Nephron (organoid): ENCODE measurements around the gene DPF3.
A peak's percentile ranks its signal among the peaks of the same experiment; 100 is the strongest.

ENCODE experiments used
- H3K27ac Mint-ChIP-seq, 3 experiments: 2 replicates each; pipeline ENCODE4 v1.8.0; 2020; ENCODE audit warnings: mixed read lengths in 3 of 3, mild to moderate bottlenecking in 2 of 3, moderate library complexity in 1 of 3
- H3K27me3 Mint-ChIP-seq: 2 replicates; pipeline ENCODE4 v1.8.0; 2021; ENCODE audit warnings: low read depth, mild to moderate bottlenecking, moderate library complexity, mixed read lengths
- H3K36me3 Mint-ChIP-seq: 2 replicates; pipeline ENCODE4 v1.8.0; 2020; ENCODE audit warnings: low read depth, mixed read lengths
- H3K4me1 Mint-ChIP-seq: 2 replicates; pipeline ENCODE4 v1.8.0; 2020; ENCODE audit warnings: mixed read lengths
- H3K4me3 Mint-ChIP-seq, 3 experiments: 2 replicates each; pipeline ENCODE4 v1.8.0; 2020; ENCODE audit warnings: mild to moderate bottlenecking in 3 of 3, mixed read lengths in 3 of 3, moderate library complexity in 2 of 3
- H3K9me3 Mint-ChIP-seq: 2 replicates; pipeline ENCODE4 v1.8.0; 2020; ENCODE audit warnings: mixed read lengths
- TF ChIP-seq, protein P1 (sequence below), 3 experiments: fragments of 200-600 bp; sonication (generic); IDR thresholded peaks; one replicate each; pipeline ENCODE4 v1.5.0; 2021; ENCODE audit warnings: antibody characterized with exemption in 3 of 3; ENCODE audit not compliant: unreplicated experiment in 3 of 3

DPF3 gene

GRCh38 chr14:72755766-72756165, 138.1 kb downstream of the DPF3 start:
- H3K4me1 Mint-ChIP-seq = no peaks in the 10 kb centered on the region
- H3K27ac Mint-ChIP-seq = no peak overlapping the region
- TF ChIP-seq, protein P1, sequence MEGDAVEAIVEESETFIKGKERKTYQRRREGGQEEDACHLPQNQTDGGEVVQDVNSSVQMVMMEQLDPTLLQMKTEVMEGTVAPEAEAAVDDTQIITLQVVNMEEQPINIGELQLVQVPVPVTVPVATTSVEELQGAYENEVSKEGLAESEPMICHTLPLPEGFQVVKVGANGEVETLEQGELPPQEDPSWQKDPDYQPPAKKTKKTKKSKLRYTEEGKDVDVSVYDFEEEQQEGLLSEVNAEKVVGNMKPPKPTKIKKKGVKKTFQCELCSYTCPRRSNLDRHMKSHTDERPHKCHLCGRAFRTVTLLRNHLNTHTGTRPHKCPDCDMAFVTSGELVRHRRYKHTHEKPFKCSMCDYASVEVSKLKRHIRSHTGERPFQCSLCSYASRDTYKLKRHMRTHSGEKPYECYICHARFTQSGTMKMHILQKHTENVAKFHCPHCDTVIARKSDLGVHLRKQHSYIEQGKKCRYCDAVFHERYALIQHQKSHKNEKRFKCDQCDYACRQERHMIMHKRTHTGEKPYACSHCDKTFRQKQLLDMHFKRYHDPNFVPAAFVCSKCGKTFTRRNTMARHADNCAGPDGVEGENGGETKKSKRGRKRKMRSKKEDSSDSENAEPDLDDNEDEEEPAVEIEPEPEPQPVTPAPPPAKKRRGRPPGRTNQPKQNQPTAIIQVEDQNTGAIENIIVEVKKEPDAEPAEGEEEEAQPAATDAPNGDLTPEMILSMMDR (IDR thresholded peaks at IDR 0.05; ENCODE audit: unreplicated experiment in 3 of 3) = no peak

GRCh38 chr14:72754949-72755348, 139.0 kb downstream of the DPF3 start:
- H3K27ac Mint-ChIP-seq = no peak overlapping the region
- no peaks in the 10 kb centered on the region for H3K4me1 Mint-ChIP-seq
- TF ChIP-seq, protein P1 (IDR thresholded peaks at IDR 0.05; ENCODE audit: unreplicated experiment in 3 of 3) = no peak
- H3K36me3 Mint-ChIP-seq = peaks cover 23% of the 10 kb centered on the region
- no peak overlapping the region for H3K4me3 Mint-ChIP-seq
- H3K27me3 Mint-ChIP-seq = peaks cover 3% of the 10 kb centered on the region
- H3K9me3 Mint-ChIP-seq = peaks cover 26% of the 10 kb centered on the region

More at GRCh38 chr14:72755766-72756165, 138.1 kb downstream of the DPF3 start:
- Mint-ChIP-seq H3K27me3 (peaks cover 3% of the 10 kb centered on the region), H3K4me3 (no peak overlapping the region), H3K36me3 (peaks cover 29% of the 10 kb centered on the region), H3K9me3 (peaks cover 30% of the 10 kb centered on the region)

GRCh38 chr14:72753879-72754400, 140.0 kb downstream of the DPF3 start:
- peaks cover 3% of the 10 kb centered on the region for H3K27me3 Mint-ChIP-seq
- no peaks in the 10 kb centered on the region for H3K4me1 Mint-ChIP-seq
- no peak overlapping the region for H3K27ac Mint-ChIP-seq
- peaks cover 21% of the 10 kb centered on the region for H3K36me3 Mint-ChIP-seq
- peaks cover 22% of the 10 kb centered on the region for H3K9me3 Mint-ChIP-seq
- TF ChIP-seq, protein P1 (IDR thresholded peaks at IDR 0.05; ENCODE audit: unreplicated experiment in 3 of 3) = no peak
- H3K4me3 Mint-ChIP-seq = no peak overlapping the region

GRCh38 chr14:72753044-72753710, 140.7 kb downstream of the DPF3 start:
- Mint-ChIP-seq H3K4me1 (no peaks in the 10 kb centered on the region), H3K27ac (no peak overlapping the region), H3K4me3 (no peak overlapping the region), H3K9me3 (peaks cover 18% of the 10 kb centered on the region), H3K36me3 (peaks cover 21% of the 10 kb centered on the region), H3K27me3 (peaks cover under 1% of the 10 kb centered on the region)
- TF ChIP-seq, protein P1 (IDR thresholded peaks at IDR 0.05; ENCODE audit: unreplicated experiment in 3 of 3) = no peak

GRCh38 chr14:72752034-72752412, 141.9 kb downstream of the DPF3 start:
- no peak overlapping the region for H3K4me3 Mint-ChIP-seq
- H3K27ac Mint-ChIP-seq = peak overlapping the region in 1 of 3 experiments; percentile 55
- no peaks in the 10 kb centered on the region for H3K27me3 Mint-ChIP-seq
- peaks cover 18% of the 10 kb centered on the region for H3K9me3 Mint-ChIP-seq
- TF ChIP-seq, protein P1 (IDR thresholded peaks at IDR 0.05; ENCODE audit: unreplicated experiment in 3 of 3) = no peak
- H3K36me3 Mint-ChIP-seq = peaks cover 25% of the 10 kb centered on the region
- H3K4me1 Mint-ChIP-seq = no peaks in the 10 kb centered on the region
